ENCODE data around the gene KRTAP10-9.
"Not testable (repeated sequence)": the region's sequence is repeated elsewhere in the genome, so short reads cannot be mapped to it uniquely, and the experiment has no call there.

The KRTAP10-9 gene

DNA sequence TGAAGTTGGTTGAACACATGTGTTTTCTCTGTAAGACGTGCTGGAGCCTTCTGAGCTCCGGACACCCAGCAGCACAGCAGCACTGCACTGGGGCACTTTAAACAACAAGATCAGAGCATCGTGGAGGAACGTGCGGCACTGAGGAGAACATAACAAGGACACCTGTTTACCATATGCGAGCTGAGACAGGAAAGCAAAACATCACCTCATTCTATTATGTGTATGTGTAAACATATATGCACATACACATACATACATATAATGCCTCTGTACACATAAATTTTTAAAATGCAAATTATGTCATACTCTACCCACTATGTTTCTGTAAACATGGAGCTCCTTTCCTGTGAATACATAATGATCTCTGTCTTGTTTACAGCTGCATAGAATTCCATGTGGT, 31.4 kb upstream of the KRTAP10-9 start:
- DNase-seq (ENCODE audit: low read depth in 2 of 2): no peak

DNA sequence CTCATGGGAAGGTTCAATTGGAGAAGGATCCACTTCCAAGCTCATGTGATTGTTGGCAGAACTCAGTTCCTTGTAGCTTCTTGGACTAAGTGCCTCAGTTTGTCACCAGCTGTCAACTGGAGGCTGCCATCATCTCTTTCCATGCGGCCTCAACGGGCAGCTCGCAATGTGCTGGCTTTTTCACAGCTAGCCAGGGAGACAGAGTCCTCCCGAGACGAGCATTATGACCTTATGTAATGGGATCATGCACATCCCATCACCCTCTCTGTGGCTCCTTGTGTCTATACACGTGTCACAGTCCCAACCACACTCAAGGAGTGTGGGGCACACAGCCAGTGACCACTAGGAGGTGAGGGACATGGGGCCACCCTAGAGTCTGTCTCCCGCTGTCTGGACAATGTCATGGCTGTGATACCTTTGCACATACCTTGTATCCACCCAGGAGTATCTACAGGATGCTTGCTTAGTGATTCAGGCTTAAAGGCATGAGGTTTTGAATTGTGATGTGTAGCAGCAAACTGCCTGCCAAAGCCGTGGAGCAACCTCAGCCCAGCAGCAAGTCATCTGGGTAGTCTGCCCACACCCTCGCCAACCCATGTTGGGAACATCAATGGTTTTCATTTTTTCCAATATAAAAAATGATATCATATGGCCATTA, 30.7 kb upstream of the KRTAP10-9 start:
- no peak for DNase-seq (ENCODE audit: low read depth in 2 of 2)

DNA sequence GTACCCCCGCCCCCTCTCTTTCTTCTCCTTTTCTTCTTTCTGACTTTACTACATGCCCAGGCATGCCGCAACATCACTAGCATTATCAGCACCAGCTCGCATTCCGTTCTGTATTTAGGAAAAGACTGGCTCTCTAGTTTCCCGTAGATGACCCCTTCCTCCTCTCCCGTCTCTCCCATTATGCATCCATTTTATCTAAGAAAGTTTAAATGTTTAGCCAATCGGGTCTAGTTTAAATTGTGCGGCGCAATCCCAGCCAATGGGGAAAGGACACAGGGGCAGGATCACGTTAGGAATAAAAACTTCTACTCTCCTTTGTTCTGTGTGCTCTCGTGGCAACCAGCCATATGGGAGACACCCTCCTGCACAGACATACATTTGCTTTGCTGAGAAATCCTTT, 28.8 kb upstream of the KRTAP10-9 start:
- no peak for DNase-seq (ENCODE audit: low read depth in 2 of 2)

- DNase-seq (ENCODE audit: low read depth in 2 of 2): no peak
Observed at GRCh38 chr21:44599264-44600029, 27.4 kb upstream of the KRTAP10-9 start.

DNA sequence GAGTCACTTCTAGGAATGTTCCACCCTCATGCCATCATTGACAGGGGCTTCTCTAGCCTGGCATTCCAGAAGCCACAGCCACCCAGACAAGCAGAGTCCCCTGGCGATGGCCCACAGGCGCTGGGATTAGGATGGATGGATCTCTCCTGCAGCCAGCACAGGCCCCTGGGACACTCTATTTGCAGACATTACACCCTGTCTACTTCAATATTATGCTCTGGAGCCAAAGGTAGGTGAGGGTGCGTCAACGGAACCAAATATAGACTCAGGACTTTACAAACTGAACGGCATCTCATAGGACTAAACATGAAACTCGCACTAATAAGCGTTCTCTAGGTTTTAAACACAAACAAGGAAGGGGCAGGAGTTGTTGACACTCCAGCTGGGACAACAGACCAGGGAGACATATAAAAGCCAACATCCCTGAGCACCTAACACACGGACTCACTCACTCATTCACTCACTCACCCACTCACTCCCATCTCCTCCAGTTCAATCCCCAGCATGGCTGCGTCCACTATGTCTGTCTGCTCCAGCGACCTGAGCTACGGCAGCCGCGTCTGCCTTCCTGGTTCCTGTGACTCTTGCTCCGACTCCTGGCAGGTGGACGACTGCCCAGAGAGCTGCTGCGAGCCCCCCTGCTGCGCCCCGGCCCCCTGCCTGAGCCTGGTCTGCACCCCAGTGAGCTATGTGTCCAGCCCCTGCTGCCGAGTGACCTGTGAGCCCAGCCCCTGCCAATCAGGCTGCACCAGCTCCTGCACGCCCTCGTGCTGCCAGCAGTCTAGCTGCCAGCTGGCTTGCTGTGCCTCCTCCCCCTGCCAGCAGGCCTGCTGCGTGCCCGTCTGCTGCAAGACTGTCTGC, 26.5 kb upstream of the KRTAP10-9 start, which contains the start of gene KRTAP10-7:
Gene KRTAP10-7, plus strand, starts transcription at position 480 of the 861 bp plus-strand sequence. Its CDS starts 25 bp downstream, at position 505.
- not testable (repeated sequence) for DNase-seq (ENCODE audit: low read depth in 2 of 2)

GRCh38 chr21:44601091-44601490, 25.8 kb upstream of the KRTAP10-9 start:
- DNase-seq (ENCODE audit: low read depth in 2 of 2): not testable (repeated sequence)

DNA sequence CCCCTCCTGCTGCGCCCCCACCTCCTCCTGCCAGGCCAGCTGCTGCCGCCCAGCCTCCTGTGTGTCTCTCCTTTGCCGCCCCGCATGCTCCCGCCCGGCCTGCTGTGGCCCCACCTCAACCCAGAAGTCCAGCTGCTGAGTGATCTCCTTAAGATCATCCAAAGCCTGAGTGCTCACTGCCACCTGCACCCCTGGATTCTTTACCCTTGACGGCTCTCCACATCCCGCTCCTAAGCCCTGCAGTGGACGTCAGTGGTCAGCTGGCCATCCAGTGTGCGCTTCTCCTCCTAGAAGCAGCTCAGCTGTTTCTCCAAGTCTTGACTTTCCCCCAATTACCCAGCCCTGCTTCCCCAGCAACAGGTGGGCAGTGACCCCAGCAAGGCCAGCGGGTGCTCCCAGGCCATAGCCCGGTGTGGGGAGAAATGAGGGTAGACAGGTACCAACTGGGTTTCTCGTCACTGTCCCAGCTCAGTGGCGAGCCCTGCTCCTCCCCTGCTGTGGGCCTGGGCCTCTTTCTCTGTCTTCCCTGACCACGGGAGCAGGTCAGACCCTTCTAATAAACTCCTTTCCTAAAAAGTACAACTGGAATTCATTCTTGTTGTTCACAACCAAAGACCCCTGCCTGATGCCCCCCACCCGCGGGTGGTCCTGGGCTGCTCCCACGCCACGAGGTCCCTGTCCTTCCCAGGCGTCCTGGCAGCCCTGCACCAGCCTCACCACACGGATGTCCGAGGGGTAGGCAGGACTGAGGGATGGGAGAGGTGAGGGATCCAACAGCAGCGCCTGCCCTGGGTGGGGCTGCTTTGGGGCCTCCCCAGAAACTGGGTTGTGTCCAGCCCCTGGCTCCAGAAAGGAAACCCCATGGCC, 25.1 kb upstream of the KRTAP10-9 start:
- DNase-seq (ENCODE audit: low read depth in 2 of 2): no peak

GRCh38 chr21:44602463-44602850, 24.4 kb upstream of the KRTAP10-9 start:
- DNase-seq (ENCODE audit: low read depth in 2 of 2): no peak

- no peak for DNase-seq (ENCODE audit: low read depth in 2 of 2)
Observed at GRCh38 chr21:44603109-44603875, 23.6 kb upstream of the KRTAP10-9 start.

- no peak for DNase-seq (ENCODE audit: low read depth in 2 of 2)
Observed at GRCh38 chr21:44603911-44604310, 23.0 kb upstream of the KRTAP10-9 start.

- no peak for DNase-seq (ENCODE audit: low read depth in 2 of 2)
Observed at GRCh38 chr21:44606495-44606894, 20.4 kb upstream of the KRTAP10-9 start.

GRCh38 chr21:44609193-44609592, 17.7 kb upstream of the KRTAP10-9 start:
- no peak for DNase-seq (ENCODE audit: low read depth in 2 of 2)

DNA sequence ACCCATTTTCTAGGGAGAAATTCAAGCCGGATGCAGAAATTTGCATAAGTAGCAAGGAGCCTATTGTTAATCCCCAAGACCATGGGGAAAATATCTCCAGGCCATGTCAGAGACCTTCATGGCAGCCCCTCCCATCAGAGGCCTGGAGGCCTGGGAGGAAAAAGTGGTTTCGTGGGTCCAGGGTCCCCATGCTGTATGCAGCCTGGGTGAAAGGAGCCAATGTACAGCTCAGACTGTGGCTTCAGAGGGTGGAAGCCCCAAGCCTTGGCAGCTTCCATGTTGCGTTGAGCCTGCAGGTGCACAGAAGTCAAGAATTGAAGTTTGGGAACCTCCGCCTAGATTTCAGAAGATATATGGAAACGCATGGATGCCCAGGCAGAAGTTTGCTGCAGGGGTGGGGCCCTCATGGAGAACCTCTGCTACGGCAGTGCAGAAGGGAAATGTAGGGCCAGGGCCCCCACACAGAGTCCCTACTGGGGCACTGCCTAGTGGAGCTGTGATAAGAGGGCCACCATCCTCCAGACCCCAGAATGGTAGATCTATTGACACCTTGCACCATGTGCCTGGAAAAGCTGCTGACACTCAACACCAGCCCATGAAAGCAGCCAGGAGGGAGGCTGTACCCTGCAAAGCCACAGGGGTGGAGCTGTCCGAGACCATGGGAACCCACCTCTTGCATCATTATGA, 16.6 kb upstream of the KRTAP10-9 start:
- not testable (repeated sequence) for DNase-seq (ENCODE audit: low read depth in 2 of 2)

- DNase-seq (ENCODE audit: low read depth in 2 of 2): no peak
Observed at GRCh38 chr21:44611551-44611950, 15.3 kb upstream of the KRTAP10-9 start.

- no peak for DNase-seq (ENCODE audit: low read depth in 2 of 2)
Observed at GRCh38 chr21:44612029-44612486, 14.8 kb upstream of the KRTAP10-9 start, which contains the start of gene KRTAP10-8. Gene KRTAP10-8, plus strand, starts transcription at chr21:44612079. Its CDS starts 22 bp downstream, at chr21:44612101.

DNA sequence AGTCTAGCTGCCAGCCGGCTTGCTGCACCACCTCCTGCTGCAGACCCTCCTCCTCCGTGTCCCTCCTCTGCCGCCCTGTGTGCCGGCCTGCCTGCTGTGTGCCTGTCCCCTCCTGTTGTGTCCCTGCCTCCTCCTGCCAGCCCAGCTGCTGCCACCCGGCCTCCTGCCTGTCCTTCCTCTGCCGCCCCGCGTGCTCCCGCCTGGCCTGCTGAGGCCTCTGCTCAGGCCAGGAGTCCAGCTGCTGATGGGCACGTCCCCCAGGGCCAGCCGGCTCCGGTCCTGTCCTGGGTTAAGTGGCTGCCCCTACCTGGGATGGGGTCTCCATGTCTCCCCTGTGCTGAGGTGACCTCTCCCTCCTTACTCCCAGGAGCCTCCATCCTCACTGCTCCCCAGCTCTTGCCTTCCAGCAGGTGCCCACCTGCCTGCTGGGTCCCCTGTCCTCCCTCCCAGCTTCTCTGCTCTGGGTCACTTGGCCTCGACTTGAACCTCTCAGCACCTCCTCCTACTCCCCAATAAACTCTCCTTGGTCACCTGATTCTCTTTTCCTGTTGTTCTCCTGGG, 14.1 kb upstream of the KRTAP10-9 start:
- no peak for DNase-seq (ENCODE audit: low read depth in 2 of 2)

- no peak for DNase-seq (ENCODE audit: low read depth in 2 of 2)
Observed at GRCh38 chr21:44613386-44614155, 13.3 kb upstream of the KRTAP10-9 start.

GRCh38 chr21:44614161-44614631, 12.7 kb upstream of the KRTAP10-9 start:
- no peak for DNase-seq (ENCODE audit: low read depth in 2 of 2)
